B cell (primary cell): ENCODE data around the gene CPNE4. TPM values are rescaled to one million over a fixed set of nuclear protein-coding genes. Genes with fewer than 3 reads are reported as not detected.
"Not testable (repeated sequence)": the region's sequence is repeated elsewhere in the genome, so short reads cannot be mapped to it uniquely, and the experiment has no call there.

Experiments
- ATAC-seq: fragments of 200-7000 bp; cut with Tn5 transposase; one replicate; pipeline ENCODE4 v1.10.0; 2021; ENCODE audit warnings: low read depth, mild to moderate bottlenecking, moderate number of reproducible peaks, moderate library complexity
- CTCF ChIA-PET: fragments of 350-600 bp; sonication (Branson Sonifier 250); formaldehyde crosslinking; loops from one replicate; lab custom pipeline; 2021; ENCODE audit warnings: antibody characterized with exemption, inconsistent platforms; lab: Charles Lee
- POLR2A ChIA-PET: fragments of 350-600 bp; sonication (Branson Sonifier 250); formaldehyde crosslinking; loops from one replicate; lab custom pipeline; 2021; ENCODE audit warnings: antibody characterized with exemption; lab: Charles Lee
- DNase-seq: peaks from one replicate; pipeline ENCODE4 v3.0.0; 2013
- H2AFZ ChIP-seq: 2 replicates; pipeline ENCODE4 v1.6.1; 2012; ENCODE audit warnings: mild to moderate bottlenecking, low read depth, low read length; ENCODE audit not compliant: insufficient read depth, poor library complexity, severe bottlenecking
- H3K27ac ChIP-seq, 2 donors: 1 replicate in 1 of 2; 2 replicates in 1 of 2; pipeline ENCODE4 v1.5.1; 2012 to 2013; ENCODE audit warnings: low read length in 2 of 2, mild to moderate bottlenecking in 2 of 2, moderate library complexity in 1 of 2
- H3K27me3 ChIP-seq, 4 experiments: fragments of 200-600 bp in 1 of 4; sonication (generic) in 1 of 4; replicated peaks in 1 of 4; 1 replicate in 2 of 4; 2 replicates in 2 of 4; pipeline versions ENCODE4 v1.6.1 to v1.7.0; 2013 to 2016; ENCODE audit warnings: low read length in 3 of 4, mild to moderate bottlenecking in 2 of 4, mixed read lengths in 1 of 4, moderate library complexity in 1 of 4; ENCODE audit not compliant: insufficient read depth in 4 of 4, control insufficient read depth in 3 of 4; ENCODE audit errors: control extremely low read depth in 1 of 4
- H3K36me3 ChIP-seq, 2 experiments: replicated peaks in 1 of 2; 1 replicate in 1 of 2; 2 replicates in 1 of 2; pipeline versions ENCODE4 v1.6.1 to v1.7.1; 2013; ENCODE audit warnings: low read length in 1 of 2; ENCODE audit not compliant: insufficient read depth in 2 of 2, control insufficient read depth in 1 of 2; ENCODE audit errors: control extremely low read depth in 1 of 2, extremely low read depth in 1 of 2
- H3K4me1 ChIP-seq, 2 donors: fragments of 200-600 bp in 1 of 2; sonication (generic) in 1 of 2; 1 replicate in 1 of 2; 2 replicates in 1 of 2; pipeline versions ENCODE4 v1.5.1 to v1.6.1; 2013 to 2017; ENCODE audit warnings: low read length in 2 of 2; ENCODE audit not compliant: control insufficient read depth in 2 of 2, insufficient read depth in 2 of 2
- H3K4me2 ChIP-seq: replicated peaks from 2 replicates; pipeline ENCODE3; 2012; ENCODE audit warnings: mild to moderate bottlenecking, low read depth, low read length; ENCODE audit not compliant: poor library complexity, severe bottlenecking
- H3K4me3 ChIP-seq, 5 experiments: fragments of 200-600 bp in 1 of 5; sonication (generic) in 1 of 5; 1 replicate in 3 of 5; 2 replicates in 2 of 5; pipeline versions ENCODE4 v1.5.1 to v1.7.0; 2011 to 2016; ENCODE audit warnings: low read length in 4 of 5, mild to moderate bottlenecking in 4 of 5, low read depth in 2 of 5, control low read depth in 1 of 5, moderate library complexity in 1 of 5; ENCODE audit not compliant: insufficient read depth in 1 of 5; ENCODE audit errors: control extremely low read depth in 1 of 5, extremely low read depth in 1 of 5
- H3K79me2 ChIP-seq: fragments of 200-600 bp; sonication (generic); one replicate; pipeline ENCODE4 v1.6.0; 2016; ENCODE audit warnings: low read length; ENCODE audit not compliant: control insufficient read depth, insufficient read depth
- H3K9ac ChIP-seq: fragments of 200-600 bp; sonication (generic); 2 replicates; pipeline ENCODE4 v1.6.1; 2017; ENCODE audit warnings: mild to moderate bottlenecking, low read length, moderate library complexity
- H3K9me3 ChIP-seq, 3 donors: one replicate each; pipeline versions ENCODE4 v1.6.1 to v1.7.1; 2013; ENCODE audit warnings: low read length in 2 of 3; ENCODE audit not compliant: control insufficient read depth in 2 of 3, insufficient read depth in 1 of 3; ENCODE audit errors: control extremely low read depth in 1 of 3
- H4K20me1 ChIP-seq: 2 replicates; pipeline ENCODE4 v1.6.0; 2012; ENCODE audit warnings: mild to moderate bottlenecking, low read length; ENCODE audit not compliant: insufficient read depth, control insufficient read depth, poor library complexity, severe bottlenecking
- H3K27ac Mint-ChIP-seq: one replicate; pipeline ENCODE4 v1.8.0; 2021; ENCODE audit warnings: mixed read lengths
- H3K27me3 Mint-ChIP-seq: one replicate; pipeline ENCODE4 v1.8.0; 2021; ENCODE audit warnings: mixed read lengths
- H3K4me1 Mint-ChIP-seq: one replicate; pipeline ENCODE4 v1.8.0; 2021; ENCODE audit warnings: mixed read lengths
- H3K4me3 Mint-ChIP-seq: one replicate; pipeline ENCODE4 v1.8.0; 2021; ENCODE audit warnings: mixed read lengths
- H3K9me3 Mint-ChIP-seq: one replicate; pipeline ENCODE4 v1.8.0; 2022; ENCODE audit warnings: mixed read lengths; ENCODE audit not compliant: insufficient read depth
- EZH2 ChIP-seq: IDR thresholded peaks from 2 replicates; pipeline ENCODE4 v1.6.1; 2012; ENCODE audit warnings: borderline replicate concordance, low read depth, mild to moderate bottlenecking, moderate library complexity, low read length; ENCODE audit not compliant: insufficient read depth, poor library complexity, severe bottlenecking
- WGBS: methylation state at CpG from one replicate; pipeline ENCODE4 v1.1.5; 2013; ENCODE audit warnings: missing lambda C conversion rate; ENCODE audit not compliant: insufficient coverage; 5-methylcytosine and 5-hydroxymethylcytosine counted together
- intact Hi-C: fragments of 100-400 bp; cut with micrococcal nuclease; formaldehyde crosslinking; loops from one replicate; pipeline ENCODE4 v1.10.0; 2022
- polyA plus RNA-seq: library from polyadenylated mRNA; depleted of rRNA; stranded (reverse); fragments of >200 nt; gene quantifications from 2 replicates; pipeline ENCODE4 v1.2.3, GENCODE V29; 2012
- total RNA-seq, 2 donors: library from RNA; stranded (reverse); fragments of 120-200 nt in 1 of 2; gene quantifications; 1 replicate in 1 of 2; 2 replicates in 1 of 2; pipeline versions ENCODE4 v1.2.3 to v1.2.4, GENCODE V29; 2013 to 2022
- TF ChIP-seq, protein P1 (sequence below): fragments of 200-600 bp; IDR thresholded peaks from one replicate; pipeline ENCODE4 v1.8.0; 2022; ENCODE audit warnings: antibody characterized with exemption, mild to moderate bottlenecking

Gene CPNE4
- total and polyA plus RNA-seq, 2 donors (not counting 1 experiment from before 2014, with no cell fraction given), result not detected

DNA sequence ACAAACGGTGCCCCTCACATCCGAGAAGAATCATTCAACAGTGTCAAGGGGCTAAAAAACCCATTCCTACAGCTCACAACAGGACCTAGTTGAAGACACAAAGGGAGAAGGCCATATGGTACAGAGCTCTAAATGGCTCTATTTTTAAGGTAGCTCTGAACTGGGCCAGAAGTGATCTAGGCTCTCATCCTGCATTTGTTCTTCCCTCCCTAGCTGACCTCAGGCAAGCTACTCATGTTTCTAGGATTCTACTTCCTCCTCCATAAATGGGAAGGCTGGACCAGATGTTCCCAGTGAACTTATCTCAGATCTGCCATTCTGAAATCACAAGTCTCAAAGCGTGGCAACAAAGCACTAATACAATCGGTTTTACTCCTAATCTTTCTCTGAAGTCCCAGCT, 62.3 kb downstream of the CPNE4 start:
- H3K27me3 ChIP-seq, result no peaks in the 10 kb centered on the region
- H3K27ac ChIP-seq, result no peak overlapping the region
- H3K4me3 ChIP-seq, result no peak overlapping the region
- H3K4me1 Mint-ChIP-seq, result no peaks in the 10 kb centered on the region
- H3K9me3 Mint-ChIP-seq, result no peaks in the 10 kb centered on the region
- H3K4me1 ChIP-seq, result no peaks in the 10 kb centered on the region
- DNase-seq (no peak), ATAC-seq (no peak)
- H3K9ac ChIP-seq, result no peak overlapping the region
- no peaks in the 10 kb centered on the region for H3K79me2 ChIP-seq
- H3K9me3 ChIP-seq, result peaks cover 0 to 2% (median 0%) of the 10 kb centered on the region in 3 donors
- H3K27ac Mint-ChIP-seq, result no peak overlapping the region
- H3K4me3 Mint-ChIP-seq, result no peak overlapping the region
- H2AFZ ChIP-seq, result no peak overlapping the region
- H3K36me3 ChIP-seq, result no peaks in the 10 kb centered on the region
- intact Hi-C loops, result no loop called here
- TF ChIP-seq, protein P1, sequence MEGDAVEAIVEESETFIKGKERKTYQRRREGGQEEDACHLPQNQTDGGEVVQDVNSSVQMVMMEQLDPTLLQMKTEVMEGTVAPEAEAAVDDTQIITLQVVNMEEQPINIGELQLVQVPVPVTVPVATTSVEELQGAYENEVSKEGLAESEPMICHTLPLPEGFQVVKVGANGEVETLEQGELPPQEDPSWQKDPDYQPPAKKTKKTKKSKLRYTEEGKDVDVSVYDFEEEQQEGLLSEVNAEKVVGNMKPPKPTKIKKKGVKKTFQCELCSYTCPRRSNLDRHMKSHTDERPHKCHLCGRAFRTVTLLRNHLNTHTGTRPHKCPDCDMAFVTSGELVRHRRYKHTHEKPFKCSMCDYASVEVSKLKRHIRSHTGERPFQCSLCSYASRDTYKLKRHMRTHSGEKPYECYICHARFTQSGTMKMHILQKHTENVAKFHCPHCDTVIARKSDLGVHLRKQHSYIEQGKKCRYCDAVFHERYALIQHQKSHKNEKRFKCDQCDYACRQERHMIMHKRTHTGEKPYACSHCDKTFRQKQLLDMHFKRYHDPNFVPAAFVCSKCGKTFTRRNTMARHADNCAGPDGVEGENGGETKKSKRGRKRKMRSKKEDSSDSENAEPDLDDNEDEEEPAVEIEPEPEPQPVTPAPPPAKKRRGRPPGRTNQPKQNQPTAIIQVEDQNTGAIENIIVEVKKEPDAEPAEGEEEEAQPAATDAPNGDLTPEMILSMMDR, result no peak
- TF ChIP-seq EZH2, result no peak
- no CpG with 5 or more reads among the region's 4 CpGs for WGBS
- ChIA-PET POLR2A (no interaction called here), CTCF (no interaction called here)
- H3K4me2 ChIP-seq, result no peak overlapping the region
- H3K27me3 Mint-ChIP-seq, result no peaks in the 10 kb centered on the region
- H4K20me1 ChIP-seq, result no peaks in the 10 kb centered on the region

DNA sequence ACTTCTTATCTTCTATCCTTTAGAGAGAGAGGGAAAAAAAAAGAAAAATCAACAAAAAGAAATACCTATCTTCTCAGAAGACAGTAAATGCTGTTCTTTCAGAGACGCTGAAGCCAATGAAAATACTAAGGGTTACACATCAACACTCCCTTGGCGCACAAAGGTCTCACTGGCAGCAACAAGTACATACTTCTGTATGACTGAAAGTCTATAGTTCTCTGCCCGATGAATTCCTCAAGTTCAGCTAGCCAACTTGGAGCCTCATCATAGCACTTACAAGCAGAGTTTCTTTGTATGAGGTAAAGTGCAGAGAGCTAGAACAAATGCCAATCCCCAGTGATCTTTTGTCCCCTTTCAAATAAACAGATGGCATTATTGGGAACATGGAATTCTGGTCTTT, 62.7 kb downstream of the CPNE4 start:
- H3K79me2 ChIP-seq, result no peaks in the 10 kb centered on the region
- ChIA-PET POLR2A (no interaction called here), CTCF (no interaction called here)
- no peaks in the 10 kb centered on the region for H4K20me1 ChIP-seq
- no peak for TF ChIP-seq EZH2
- ATAC-seq (no peak), DNase-seq (no peak)
- H2AFZ ChIP-seq, result no peak overlapping the region
- no peaks in the 10 kb centered on the region for H3K4me1 ChIP-seq
- intact Hi-C loops, result no loop called here
- H3K27ac ChIP-seq, result no peak overlapping the region
- Mint-ChIP-seq H3K27me3 (no peaks in the 10 kb centered on the region), H3K4me1 (no peaks in the 10 kb centered on the region), H3K4me3 (no peak overlapping the region), H3K9me3 (peaks cover 3% of the 10 kb centered on the region), H3K27ac (no peak overlapping the region)
- peaks cover 0 to 2% (median 0%) of the 10 kb centered on the region in 3 donors for H3K9me3 ChIP-seq
- H3K27me3 ChIP-seq, result no peaks in the 10 kb centered on the region
- no peaks in the 10 kb centered on the region for H3K36me3 ChIP-seq
- no peak overlapping the region for H3K4me3 ChIP-seq
- whole genome bisulfite sequencing, result 100% methylated on average over 2 of the region's 3 CpGs
- H3K4me2 ChIP-seq, result no peak overlapping the region
- no peak overlapping the region for H3K9ac ChIP-seq

DNA sequence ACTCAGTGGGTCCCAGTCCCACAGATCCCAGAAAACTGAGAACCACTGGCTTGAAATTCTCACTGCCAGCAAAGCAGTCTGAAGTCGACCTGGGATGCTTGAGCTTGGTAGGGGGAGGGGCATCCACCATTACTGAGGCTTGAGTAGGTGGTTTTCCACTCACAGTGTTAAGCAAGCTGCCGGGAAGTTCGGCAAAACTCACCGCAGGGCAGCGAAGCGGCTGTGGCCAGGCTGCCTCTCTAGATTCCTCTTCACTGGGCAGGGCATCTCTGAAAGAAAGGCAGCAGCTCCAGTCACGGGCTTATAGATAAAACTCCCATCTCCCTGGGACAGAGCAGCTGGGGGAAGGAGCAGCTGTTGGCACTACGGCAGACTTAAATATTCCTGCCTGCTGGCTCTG, 71.4 kb downstream of the CPNE4 start:
- intact Hi-C loops, H3K4me2 ChIP-seq, H3K27ac Mint-ChIP-seq, H2AFZ ChIP-seq, H3K9me3 ChIP-seq, POLR2A ChIA-PET, H3K9ac ChIP-seq, H4K20me1 ChIP-seq, H3K27me3 ChIP-seq, H3K27me3 Mint-ChIP-seq, DNase-seq, H3K4me3 ChIP-seq, H3K4me1 ChIP-seq, H3K79me2 ChIP-seq, ATAC-seq, H3K27ac ChIP-seq, H3K9me3 Mint-ChIP-seq, H3K4me3 Mint-ChIP-seq, H3K4me1 Mint-ChIP-seq, CTCF ChIA-PET, H3K36me3 ChIP-seq: not testable (repeated sequence)
- WGBS, result 65% methylated on average over 8 of the region's 8 CpGs
